Sigmoid colon (tissue), 7 donors: ENCODE measurements around the gene ARHGAP36. TPM values are rescaled to one million over a fixed set of nuclear protein-coding genes. Genes with fewer than 3 reads are reported as not detected.

Experiments
- DNase-seq: peaks from one replicate; pipeline ENCODE4 v3.0.0-alpha.2; 2019
- H3K27ac ChIP-seq, 4 donors: fragments of 200-600 bp; sonication (generic); one replicate each; pipeline ENCODE4 v1.5.1; 2016 to 2019; ENCODE audit warnings: mild to moderate bottlenecking in 1 of 4
- H3K27me3 ChIP-seq, 3 donors: fragments of 200-600 bp; sonication (generic); one replicate each; pipeline ENCODE4 v1.5.1; 2019; ENCODE audit warnings: mild to moderate bottlenecking in 1 of 3
- H3K36me3 ChIP-seq, 4 donors: fragments of 200-600 bp; sonication (generic); one replicate each; pipeline ENCODE4 v1.5.1; 2016 to 2019
- H3K4me1 ChIP-seq, 4 donors: fragments of 200-600 bp; sonication (generic); one replicate each; pipeline ENCODE4 v1.5.1; 2017 to 2019
- H3K4me3 ChIP-seq, 4 donors: fragments of 200-600 bp; sonication (generic); one replicate each; pipeline ENCODE4 v1.5.1; 2017 to 2019; ENCODE audit warnings: mild to moderate bottlenecking in 2 of 4, moderate library complexity in 1 of 4
- H3K9me3 ChIP-seq, 4 donors: fragments of 200-600 bp in 3 of 4; sonication (generic) in 3 of 4; one replicate each; pipeline versions ENCODE4 v1.5.1 to v1.6.1; 2013 to 2019
- CTCF ChIP-seq, 4 experiments: fragments of 450-650 bp in 3 of 4; fragments of 200-600 bp in 1 of 4; IDR thresholded peaks; one replicate each; pipeline ENCODE4 v1.5.1; 2016 to 2019; ENCODE audit warnings: antibody characterized with exemption in 4 of 4, mild to moderate bottlenecking in 3 of 4, moderate library complexity in 2 of 4
- EP300 ChIP-seq, 4 donors: sonication (generic); formaldehyde crosslinking; IDR thresholded peaks; one replicate each; pipeline ENCODE4 v1.6.1; 2017; ENCODE audit warnings: antibody characterized with exemption in 4 of 4
- POLR2A ChIP-seq, 2 donors: fragments of 450-650 bp; IDR thresholded peaks; one replicate each; pipeline ENCODE4 v1.6.1; 2016; ENCODE audit warnings: antibody characterized with exemption in 2 of 2, mild to moderate bottlenecking in 2 of 2, moderate library complexity in 2 of 2
- POLR2AphosphoS5 ChIP-seq, 4 donors: sonication (generic); formaldehyde crosslinking; IDR thresholded peaks; one replicate each; pipeline ENCODE4 v1.6.1; 2017; ENCODE audit warnings: antibody characterized with exemption in 4 of 4
- WGBS, 2 donors: extraction: QIAGEN DNeasy Blood & Tissue Kit; methylation state at CpG; one replicate each; pipeline ENCODE4 v1.1.7; 2013; 5-methylcytosine and 5-hydroxymethylcytosine counted together
- intact Hi-C: fragments of 100-400 bp; cut with DNase I; formaldehyde crosslinking; loops from one replicate; pipeline ENCODE4 v1.15.1; 2023
- polyA plus RNA-seq, 3 donors: library from polyadenylated mRNA; stranded (reverse); fragments of 200-250 nt; gene quantifications; one replicate each; pipeline ENCODE4 v1.2.3, GENCODE V29; 2013
- total RNA-seq, 4 donors: library from RNA; depleted of rRNA; stranded (reverse); fragments of >200 nt; gene quantifications; one replicate each; pipeline ENCODE4 v1.1.0, GENCODE V29; 2016
- donor health status: healthy with polysubstance abuse.
- donor health status: Bipolar disorder and iron deficiency.
- donor health status: healthy.

The ARHGAP36 gene
- total and polyA plus RNA-seq, 7 donors = 0.23 TPM; not detected in 6

GRCh38 chrX:131060147-131060546 is 2.0 kb downstream of the ARHGAP36 start:
- H3K9me3 ChIP-seq = no peaks in the 10 kb centered on the region
- H3K36me3 ChIP-seq = no peaks in the 10 kb centered on the region
- TF ChIP-seq EP300 (IDR thresholded peaks at IDR 0.05) (no peak), CTCF (IDR thresholded peaks at IDR 0.05) (no peak)
- no peak overlapping the region for H3K4me3 ChIP-seq
- no peak for DNase-seq
- 12 to 74% methylated on average over 3 of the region's 3 CpGs for WGBS, 2 donors
- H3K4me1 ChIP-seq = peaks cover 0 to 6% (median 2%) of the 10 kb centered on the region in 4 donors
- peaks cover 0 to 9% (median 6%) of the 10 kb centered on the region in 3 donors for H3K27me3 ChIP-seq
- intact Hi-C loops = no loop called here
- no peak overlapping the region for H3K27ac ChIP-seq

- Histone ChIP-seq H3K4me3 (no peak overlapping the region), H3K9me3 (no peaks in the 10 kb centered on the region), H3K27ac (no peak overlapping the region), H3K27me3 (peaks cover 0 to 9% (median 6%) of the 10 kb centered on the region in 3 donors), H3K36me3 (no peaks in the 10 kb centered on the region), H3K4me1 (peaks cover 0 to 6% (median 2%) of the 10 kb centered on the region in 4 donors)
- intact Hi-C loops = no loop called here
- no peak for TF ChIP-seq POLR2A (IDR thresholded peaks at IDR 0.05)
- TF ChIP-seq EP300 (IDR thresholded peaks at IDR 0.05) = no peak
- no peak for TF ChIP-seq POLR2AphosphoS5 (IDR thresholded peaks at IDR 0.05)
- no peak for TF ChIP-seq CTCF (IDR thresholded peaks at IDR 0.05)
- WGBS, 2 donors = 93 to 95% methylated on average over 6 of the region's 6 CpGs
- no peak for DNase-seq
These were observed 3.2 kb downstream of the ARHGAP36 start for GRCh38 chrX:131061306-131061705.

GRCh38 chrX:131063613-131064012 is 5.5 kb downstream of the ARHGAP36 start:
- Histone ChIP-seq H3K4me1 (no peaks in the 10 kb centered on the region), H3K9me3 (no peaks in the 10 kb centered on the region), H3K27ac (no peak overlapping the region), H3K27me3 (peaks cover 0 to 14% (median 4%) of the 10 kb centered on the region in 3 donors), H3K4me3 (no peak overlapping the region), H3K36me3 (no peaks in the 10 kb centered on the region)
- no peak for TF ChIP-seq CTCF (IDR thresholded peaks at IDR 0.05)
- no peak for TF ChIP-seq POLR2AphosphoS5 (IDR thresholded peaks at IDR 0.05)
- no peak for TF ChIP-seq EP300 (IDR thresholded peaks at IDR 0.05)
- no peak for TF ChIP-seq POLR2A (IDR thresholded peaks at IDR 0.05)
- DNase-seq = no peak
- intact Hi-C loops = no loop called here
- 27 to 33% methylated on average over 3 of the region's 3 CpGs for WGBS, 2 donors

DNA sequence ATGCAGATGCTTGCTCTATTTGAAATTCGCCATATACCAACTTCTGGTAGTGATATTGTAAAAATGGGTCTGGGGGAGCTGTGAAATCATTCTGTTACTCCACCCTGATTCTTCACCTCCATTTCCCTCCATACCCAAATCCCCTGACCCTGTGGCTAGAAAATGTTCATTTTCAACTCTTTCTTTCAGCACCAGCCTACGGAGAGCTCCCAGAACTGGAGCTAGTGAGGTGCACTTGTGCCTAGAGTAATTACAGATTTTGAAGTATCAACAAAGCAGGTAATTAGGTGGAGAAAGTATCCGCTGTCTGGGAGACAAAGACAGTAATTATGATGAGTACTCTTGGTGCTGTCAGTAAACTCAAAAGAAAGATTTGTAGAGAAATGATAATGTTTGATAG is 8.1 kb downstream of the ARHGAP36 start:
- H3K27ac ChIP-seq = no peak overlapping the region
- H3K4me3 ChIP-seq = no peak overlapping the region
- no peaks in the 10 kb centered on the region for H3K36me3 ChIP-seq
- H3K27me3 ChIP-seq = peaks cover 0 to 26% (median 0%) of the 10 kb centered on the region in 3 donors
- TF ChIP-seq POLR2AphosphoS5 (IDR thresholded peaks at IDR 0.05) = no peak
- no peak for TF ChIP-seq CTCF (IDR thresholded peaks at IDR 0.05)
- TF ChIP-seq EP300 (IDR thresholded peaks at IDR 0.05) = no peak
- TF ChIP-seq POLR2A (IDR thresholded peaks at IDR 0.05) = no peak
- H3K9me3 ChIP-seq = no peaks in the 10 kb centered on the region
- no peak for DNase-seq
- intact Hi-C loops = no loop called here
- WGBS, 2 donors = 49 to 62% methylated on average over 3 of the region's 3 CpGs
- H3K4me1 ChIP-seq = no peaks in the 10 kb centered on the region

GRCh38 chrX:131067216-131067615 is 9.1 kb downstream of the ARHGAP36 start:
- Histone ChIP-seq H3K4me1 (no peaks in the 10 kb centered on the region), H3K36me3 (no peaks in the 10 kb centered on the region), H3K27ac (no peak overlapping the region), H3K4me3 (no peak overlapping the region), H3K27me3 (peaks cover 0 to 26% (median 0%) of the 10 kb centered on the region in 3 donors), H3K9me3 (no peaks in the 10 kb centered on the region)
- 3 to 15% methylated on average over 19 of the region's 19 CpGs for WGBS, 2 donors
- no peak for DNase-seq
- no peak for TF ChIP-seq CTCF (IDR thresholded peaks at IDR 0.05)
- no peak for TF ChIP-seq POLR2AphosphoS5 (IDR thresholded peaks at IDR 0.05)
- no peak for TF ChIP-seq EP300 (IDR thresholded peaks at IDR 0.05)
- TF ChIP-seq POLR2A (IDR thresholded peaks at IDR 0.05) = no peak
- intact Hi-C loops = no loop called here
